Measurements from ENCODE around the gene HES4.

The HES4 gene

DNA sequence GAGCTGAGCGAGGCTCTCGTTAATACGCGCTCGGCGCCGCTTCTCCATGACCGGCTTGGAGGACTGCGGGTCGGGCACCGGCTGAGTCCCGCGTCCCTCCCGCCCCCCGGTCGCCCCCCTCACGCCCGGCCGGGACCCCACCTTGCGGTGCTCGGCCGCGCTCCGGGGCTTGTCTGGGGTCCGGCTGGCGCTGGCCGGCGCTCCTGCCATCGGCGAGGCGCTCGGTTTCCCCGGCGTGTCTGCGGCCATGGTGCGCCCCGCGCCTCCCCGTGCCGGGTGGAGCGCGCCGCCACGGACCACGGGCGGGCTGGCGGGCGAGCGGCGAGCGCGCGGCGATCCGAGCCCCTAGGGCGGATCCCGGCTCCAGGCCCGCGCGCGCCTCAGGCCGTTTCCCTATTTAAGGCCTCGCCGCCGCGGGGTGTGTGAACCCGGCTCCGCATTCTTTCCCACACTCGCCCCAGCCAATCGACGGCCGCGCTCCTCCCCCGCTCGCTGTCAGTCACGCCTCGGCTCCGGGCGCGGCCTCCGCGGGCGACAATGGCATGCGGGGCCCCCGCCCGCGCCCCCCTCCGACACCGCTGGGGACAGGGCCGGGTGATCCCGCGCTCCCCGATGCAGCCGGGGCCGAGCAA, at the start of gene HES4:
TSS of gene HES4 (minus strand) at position 373 of the 632 bp plus-strand sequence. CDS start at position 249, 124 bp downstream.
- peak in 1 of 4 experiments; percentile 26 for DNase-seq

DNA sequence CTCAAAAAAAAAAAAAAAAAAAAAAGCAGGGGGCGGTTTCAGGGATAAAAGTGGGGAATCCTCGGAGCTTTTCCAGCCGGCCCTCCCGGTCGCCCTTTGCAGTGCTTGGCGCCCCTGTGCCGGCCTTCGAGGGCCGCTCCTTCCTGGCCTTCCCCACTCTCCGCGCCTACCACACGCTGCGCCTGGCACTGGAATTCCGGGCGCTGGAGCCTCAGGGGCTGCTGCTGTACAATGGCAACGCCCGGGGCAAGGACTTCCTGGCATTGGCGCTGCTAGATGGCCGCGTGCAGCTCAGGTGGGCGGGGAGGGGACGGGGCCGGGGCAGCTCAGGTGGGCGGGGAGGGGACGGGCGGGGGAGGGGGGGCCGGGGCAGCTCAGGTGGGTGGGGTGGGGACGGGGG, 48.9 kb upstream of the HES4 start:
- no peak for DNase-seq

GRCh38 chr1:1047963-1048362, 48.1 kb upstream of the HES4 start:
- DNase-seq: no peak

DNA sequence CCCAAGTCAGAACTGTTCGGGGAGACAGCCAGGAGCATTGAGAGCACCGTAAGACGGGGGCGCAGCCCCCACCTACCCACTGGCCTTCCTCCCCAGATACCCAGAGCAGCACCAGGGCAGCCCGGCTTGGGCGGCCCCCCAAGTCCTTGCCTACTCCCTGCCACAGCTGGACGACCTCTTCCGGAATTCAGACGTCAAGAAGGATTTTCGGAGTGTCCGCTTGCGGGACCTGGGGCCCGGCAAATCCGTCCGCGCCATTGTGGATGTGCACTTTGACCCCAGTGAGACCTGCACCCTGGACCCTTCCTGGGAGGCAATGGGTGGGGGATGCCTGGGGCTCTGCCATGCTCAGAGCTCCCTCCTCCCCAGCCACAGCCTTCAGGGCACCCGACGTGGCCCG, 47.5 kb upstream of the HES4 start:
- no peak for DNase-seq

DNA sequence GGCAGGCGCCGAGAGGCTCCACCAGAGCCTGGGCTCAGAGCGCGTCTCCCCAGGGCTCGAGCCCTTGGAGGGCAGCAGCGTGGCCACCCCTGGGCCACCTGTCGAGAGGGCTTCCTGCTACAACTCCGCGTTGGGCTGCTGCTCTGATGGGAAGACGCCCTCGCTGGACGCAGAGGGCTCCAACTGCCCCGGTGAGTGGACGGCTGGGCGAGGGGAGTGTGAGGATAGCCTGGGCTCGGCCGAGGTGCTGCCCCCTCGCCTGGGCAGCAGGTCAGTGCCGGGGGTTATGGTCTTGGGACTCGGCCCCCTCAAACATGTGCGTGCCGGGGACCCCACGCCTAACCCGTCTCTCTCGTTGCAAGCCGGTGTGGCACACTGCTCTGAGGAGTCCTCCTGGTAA, 46.9 kb upstream of the HES4 start:
- DNase-seq: no peak

DNA sequence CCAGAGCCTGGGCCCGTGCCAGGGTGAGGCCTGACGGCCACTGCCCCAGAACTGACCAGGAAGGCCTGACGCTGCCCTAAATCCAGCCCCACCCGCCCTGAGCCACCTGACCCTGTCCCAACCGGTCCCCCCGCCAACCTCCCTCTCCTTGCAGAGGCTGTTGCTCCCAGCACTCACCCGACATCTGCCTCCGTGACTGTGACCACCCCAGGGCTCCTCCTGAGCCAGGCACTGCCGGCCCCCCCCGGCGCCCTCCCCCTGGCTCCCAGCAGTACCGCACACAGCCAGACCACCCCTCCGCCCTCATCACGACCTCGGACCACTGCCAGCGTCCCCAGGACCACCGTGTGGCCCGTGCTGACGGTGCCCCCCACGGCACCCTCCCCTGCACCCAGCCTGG, 46.3 kb upstream of the HES4 start:
- no peak for DNase-seq

- no peak for DNase-seq
Observed at GRCh38 chr1:1045129-1045528, 45.2 kb upstream of the HES4 start.

DNA sequence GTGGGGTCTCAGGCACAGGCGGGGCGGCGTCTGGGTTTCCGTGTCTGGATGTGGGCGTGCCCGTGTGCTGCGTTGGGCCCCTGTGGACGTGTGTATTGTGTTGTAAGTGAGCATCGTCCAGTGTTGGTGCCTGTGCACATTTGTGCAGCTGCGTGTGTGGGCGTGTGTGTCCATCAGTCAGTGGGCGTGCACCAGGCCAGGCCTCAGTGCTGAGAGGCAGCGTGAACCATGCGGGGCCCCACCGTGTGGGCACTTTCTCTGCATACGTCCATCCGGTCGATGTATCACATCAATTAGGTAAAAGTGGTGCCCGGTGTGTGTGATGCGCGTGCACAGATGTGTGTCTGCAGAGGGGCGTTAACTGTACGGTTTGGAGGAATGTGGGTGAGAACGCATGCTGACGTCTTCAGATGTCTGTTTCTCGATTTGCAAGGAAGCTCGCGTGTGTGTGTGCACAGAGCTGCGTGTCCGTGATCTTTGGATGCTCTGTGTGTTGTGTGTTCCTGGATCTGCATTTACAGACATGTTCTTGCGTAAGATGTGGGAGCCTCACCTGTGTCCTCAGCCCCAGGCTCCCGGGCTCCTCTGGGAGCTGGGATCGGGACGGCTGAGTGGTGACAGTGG, 44.7 kb upstream of the HES4 start:
- DNase-seq: no peak

GRCh38 chr1:1043921-1044320, 44.0 kb upstream of the HES4 start:
- DNase-seq: no peak

- DNase-seq: no peak
Observed at GRCh38 chr1:1043411-1043810, 43.5 kb upstream of the HES4 start.

DNA sequence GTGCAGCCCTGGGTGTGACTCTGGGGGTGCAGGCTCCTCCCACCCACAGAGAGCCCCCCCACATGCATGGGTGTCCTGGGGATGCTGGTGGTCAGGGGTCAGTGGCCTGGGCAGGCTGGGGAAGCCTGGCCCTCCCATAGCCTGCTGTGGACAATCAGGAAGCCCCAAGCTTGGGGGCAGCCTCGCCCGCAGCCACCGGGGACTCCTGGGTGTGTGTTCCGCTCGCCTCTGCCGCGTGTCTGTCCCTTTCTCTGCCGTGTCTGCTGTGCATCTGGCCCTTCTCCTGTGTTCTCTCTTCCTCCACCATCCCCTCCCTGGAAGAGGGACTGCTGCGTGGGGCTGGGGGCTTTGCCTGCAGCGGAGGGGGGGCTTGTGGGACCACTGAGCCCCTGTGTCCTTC, 42.9 kb upstream of the HES4 start:
- no peak for DNase-seq

GRCh38 chr1:1041873-1042272, 42.0 kb upstream of the HES4 start:
- DNase-seq: no peak

DNA sequence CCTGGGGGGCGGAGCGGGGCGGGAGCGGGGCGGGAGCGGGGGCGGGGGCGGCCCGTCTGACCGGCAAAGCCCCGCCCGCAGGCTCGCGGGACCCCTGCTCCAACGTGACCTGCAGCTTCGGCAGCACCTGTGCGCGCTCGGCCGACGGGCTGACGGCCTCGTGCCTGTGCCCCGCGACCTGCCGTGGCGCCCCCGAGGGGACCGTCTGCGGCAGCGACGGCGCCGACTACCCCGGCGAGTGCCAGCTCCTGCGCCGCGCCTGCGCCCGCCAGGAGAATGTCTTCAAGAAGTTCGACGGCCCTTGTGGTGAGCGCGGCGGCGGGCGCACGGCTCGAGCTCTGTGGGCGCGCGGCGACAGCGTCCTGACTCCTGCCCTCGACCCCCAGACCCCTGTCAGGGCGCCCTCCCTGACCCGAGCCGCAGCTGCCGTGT, 41.2 kb upstream of the HES4 start:
- no peak for DNase-seq

GRCh38 chr1:1040004-1040991, 40.4 kb upstream of the HES4 start:
- peak; percentile 51 to 70 (median 60) for DNase-seq

DNA sequence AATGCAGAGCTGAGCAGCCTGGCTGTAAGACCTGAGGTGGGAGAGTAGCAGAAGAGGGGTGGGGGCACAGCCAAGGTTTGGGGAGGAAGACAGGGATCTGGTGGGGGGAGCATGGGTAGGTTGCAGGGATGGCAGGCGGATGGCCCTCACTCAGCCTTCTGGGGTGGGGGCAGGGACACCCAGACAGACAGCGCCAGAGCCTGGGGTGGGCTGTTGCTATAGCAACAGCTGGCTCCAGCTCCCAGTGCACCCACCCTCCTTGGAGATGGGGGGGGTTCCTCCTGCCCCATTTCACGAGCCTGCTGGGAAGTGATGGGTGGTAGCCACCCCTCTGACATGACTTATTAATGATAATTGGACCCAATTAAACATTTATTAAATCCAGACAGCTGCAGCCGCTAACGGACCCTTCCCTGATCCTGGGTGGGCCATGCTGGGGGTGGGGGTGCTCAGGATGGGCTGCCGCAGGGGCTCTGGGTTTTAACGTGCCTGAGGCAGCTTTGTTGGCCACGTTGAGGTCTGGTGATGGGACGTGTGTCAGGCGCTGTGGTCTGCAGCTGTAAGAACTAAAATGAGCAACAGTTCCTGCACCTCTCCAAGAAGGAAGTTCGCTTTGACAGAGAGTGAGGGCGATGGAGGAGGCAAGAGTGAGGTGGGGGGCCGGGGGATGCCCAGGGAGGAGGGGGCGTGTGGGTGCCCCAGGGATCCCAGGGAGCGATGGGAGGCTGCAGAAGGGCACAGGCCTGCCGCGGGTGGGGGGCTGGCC, 39.4 kb upstream of the HES4 start:
- DNase-seq: no peak

GRCh38 chr1:1038694-1039093, 38.8 kb upstream of the HES4 start:
- no peak for DNase-seq

DNA sequence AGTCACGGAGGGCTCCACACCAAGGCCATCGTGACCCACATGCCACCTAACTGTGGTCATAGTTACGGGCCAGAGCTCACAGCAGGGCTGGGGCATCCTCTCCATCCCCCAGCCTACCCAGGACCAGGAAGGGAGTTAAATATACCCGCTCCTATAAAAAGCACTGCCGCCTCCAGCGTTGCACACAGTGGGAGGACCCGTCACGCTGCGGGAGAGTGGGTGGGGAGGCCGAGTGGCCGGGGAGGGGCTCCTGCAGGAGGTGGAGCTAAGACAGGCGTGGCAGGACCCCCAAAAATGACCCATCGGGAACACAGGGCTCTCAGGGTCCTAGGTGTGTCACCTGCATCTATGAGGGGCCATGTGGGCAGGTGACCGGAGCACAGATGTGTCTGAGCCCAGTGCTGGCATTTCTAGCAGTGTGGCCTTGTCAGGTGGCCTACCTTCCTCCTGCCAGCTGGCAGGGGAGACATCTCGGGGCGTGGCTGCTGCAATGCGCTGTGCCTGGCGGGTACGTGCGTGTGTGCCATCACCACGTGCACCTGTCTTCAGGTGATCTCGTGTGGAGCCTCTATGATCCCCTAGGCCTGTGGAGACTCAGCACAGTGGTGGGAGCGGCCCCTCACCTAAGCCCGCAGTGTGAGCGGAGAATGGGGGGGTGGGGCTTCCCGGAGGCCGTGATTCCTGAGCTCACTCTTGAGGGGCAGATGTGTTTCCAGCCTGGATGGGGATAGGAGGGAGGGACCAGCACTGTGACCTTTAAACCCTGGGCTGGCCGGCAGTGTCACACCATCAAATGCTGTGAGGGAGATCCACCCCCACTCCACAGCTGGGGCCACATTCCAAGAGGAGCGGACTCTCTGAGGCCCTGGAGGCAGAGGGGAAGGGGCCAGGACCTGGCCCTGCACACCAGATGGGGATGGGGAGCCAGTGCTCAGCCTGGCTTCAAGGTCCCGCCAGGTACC, 37.8 kb upstream of the HES4 start:
- no peak for DNase-seq

- no peak for DNase-seq
Observed at GRCh38 chr1:1035291-1035943, 35.5 kb upstream of the HES4 start.

- DNase-seq: no peak
Observed at GRCh38 chr1:1034439-1034781, 34.5 kb upstream of the HES4 start.

DNA sequence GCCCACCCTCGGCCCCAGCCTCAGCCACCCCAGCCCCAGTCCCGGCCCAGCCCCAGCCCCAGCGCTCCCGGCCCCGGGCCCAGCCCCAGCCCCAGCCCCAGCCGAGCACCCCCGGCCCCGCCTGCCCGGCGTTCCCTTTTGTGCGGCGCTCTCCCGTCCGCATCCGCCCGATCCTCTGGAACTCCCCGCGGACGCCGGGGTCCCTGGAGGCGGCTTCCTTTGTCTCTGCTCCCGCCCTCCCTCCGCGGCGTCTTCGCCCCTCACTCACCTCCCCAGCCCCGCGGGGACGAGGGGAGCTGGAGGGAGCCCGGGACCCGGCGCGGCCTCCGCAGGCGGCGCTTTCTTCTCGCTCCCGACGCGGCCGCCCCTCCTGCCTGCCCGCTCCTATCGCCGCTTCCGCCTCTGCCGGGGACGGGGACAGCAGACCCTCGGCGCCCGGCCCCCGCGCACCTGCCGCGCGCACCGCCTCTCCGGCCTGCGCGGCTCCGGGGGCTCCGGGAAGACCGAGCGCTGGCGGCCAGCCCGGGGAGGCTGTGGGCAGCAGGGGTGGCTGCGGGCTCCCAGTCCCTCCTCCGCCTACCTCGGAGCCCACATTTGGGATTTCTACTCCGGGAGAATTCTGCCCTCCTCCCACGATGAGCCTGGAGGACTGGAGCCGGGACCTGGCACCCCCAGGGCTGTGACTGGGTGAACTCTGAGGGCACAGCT, 34.0 kb upstream of the HES4 start:
- DNase-seq: no peak

All from activated CD4-positive, CD25-positive, alpha-beta regulatory T cell (primary cell).